GM18868 (cell line): ENCODE measurements around the gene ACACB.

Source experiments
- ATAC-seq: cut with Tn5 transposase; IDR thresholded peaks from one replicate; pipeline ENCODE4 v1.9.1; 2021; ENCODE audit warnings: mild to moderate bottlenecking, moderate library complexity; ENCODE audit not compliant: unreplicated experiment

ACACB gene

DNA sequence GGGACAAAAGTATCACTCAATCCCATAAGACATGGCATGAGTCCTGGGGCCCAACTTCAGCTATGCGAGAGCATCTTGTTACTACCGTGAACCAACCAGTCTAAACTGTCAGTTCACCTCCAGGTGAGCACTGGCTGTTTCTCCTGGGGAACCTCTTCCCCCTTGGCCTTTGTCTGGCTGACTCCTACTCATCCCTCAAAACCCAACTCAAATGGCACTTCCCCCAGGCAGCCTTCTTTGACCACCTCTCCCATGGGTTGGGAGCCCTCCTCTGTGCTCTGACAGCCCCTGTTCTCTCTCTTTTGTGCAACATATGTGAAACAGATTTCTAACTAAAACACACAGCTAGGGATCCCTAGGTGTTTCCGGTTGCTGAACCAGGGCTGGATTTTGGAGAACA, 155.0 kb downstream of the ACACB start:
- ATAC-seq, result no peak

DNA sequence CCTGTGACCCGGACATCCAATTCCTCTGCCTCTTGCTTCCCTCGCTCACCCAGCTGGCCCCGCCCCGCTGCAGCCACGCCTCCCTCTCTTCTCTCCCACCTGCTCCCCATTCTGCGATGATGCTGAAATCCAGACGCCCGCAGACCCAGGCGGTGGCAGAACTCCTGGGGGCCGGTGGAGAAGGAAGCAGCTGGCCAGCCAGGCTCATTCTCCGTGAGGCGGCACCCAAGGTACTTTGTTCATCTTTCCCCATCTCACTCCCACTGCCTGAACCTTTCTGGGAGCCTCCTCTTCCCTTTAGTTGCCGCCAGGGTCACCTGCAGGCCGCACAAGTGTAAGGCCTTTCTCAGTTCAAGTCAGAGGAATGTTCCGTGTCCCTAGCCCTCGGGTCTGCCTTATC, 157.0 kb downstream of the ACACB start:
- no peak for ATAC-seq

DNA sequence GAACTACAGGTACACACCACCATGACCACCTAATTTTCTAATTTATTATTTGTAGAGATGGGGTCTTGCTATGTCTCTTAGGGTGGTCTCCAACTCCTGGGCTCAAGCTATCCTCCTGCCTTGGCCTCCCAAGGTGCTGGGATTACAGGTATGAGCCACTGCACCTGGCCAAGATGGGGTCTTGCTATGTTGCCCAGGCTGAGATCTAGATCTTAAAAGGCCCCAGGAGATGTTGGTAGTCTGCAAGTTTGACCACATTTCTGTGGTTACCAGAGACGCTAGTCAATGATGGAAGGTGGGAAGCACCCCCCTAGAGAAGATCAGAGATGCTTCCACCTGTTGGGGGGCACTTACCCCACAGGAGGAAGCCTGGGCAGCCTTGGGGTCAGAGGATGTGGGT, 158.0 kb downstream of the ACACB start:
- no peak for ATAC-seq

DNA sequence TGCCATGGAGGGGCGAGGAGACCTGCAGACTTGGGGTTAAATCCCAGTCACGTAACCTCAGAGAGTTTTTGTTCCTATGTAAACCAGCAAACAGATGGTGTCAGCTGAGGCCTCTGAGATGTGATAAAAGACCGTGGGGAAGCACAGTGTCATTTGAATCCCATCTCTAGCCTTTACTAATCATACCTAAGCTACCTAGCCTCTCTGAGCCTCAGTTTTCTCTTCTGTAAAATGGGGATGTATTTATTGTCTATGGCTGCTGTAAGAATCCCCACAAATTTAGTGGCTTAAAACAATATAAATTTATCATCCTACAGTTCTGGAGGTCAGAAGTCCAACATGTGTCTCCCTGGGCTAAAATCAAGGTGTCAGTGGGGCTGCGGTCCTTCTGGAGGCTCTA, 158.8 kb downstream of the ACACB start:
- ATAC-seq, result no peak

DNA sequence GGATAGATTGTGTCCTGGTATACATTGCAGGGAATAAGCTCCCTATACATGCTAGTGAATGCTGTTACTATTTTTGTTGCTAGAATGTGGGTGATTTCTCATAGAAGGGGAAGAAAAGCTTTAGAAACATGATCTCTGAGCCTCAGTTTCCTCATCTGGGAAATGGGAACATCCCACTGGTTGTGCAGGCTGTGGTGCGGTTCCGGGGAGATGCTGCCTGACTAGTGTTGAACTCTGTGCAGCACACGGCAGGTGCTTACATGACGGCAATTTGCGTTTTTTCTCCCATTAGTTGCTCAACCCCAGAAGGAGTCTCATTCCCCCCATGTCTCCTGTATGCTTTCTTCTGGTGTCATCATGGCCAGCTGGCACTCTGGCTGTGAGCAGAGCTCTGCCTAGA, 159.8 kb downstream of the ACACB start:
- ATAC-seq, result no peak

DNA sequence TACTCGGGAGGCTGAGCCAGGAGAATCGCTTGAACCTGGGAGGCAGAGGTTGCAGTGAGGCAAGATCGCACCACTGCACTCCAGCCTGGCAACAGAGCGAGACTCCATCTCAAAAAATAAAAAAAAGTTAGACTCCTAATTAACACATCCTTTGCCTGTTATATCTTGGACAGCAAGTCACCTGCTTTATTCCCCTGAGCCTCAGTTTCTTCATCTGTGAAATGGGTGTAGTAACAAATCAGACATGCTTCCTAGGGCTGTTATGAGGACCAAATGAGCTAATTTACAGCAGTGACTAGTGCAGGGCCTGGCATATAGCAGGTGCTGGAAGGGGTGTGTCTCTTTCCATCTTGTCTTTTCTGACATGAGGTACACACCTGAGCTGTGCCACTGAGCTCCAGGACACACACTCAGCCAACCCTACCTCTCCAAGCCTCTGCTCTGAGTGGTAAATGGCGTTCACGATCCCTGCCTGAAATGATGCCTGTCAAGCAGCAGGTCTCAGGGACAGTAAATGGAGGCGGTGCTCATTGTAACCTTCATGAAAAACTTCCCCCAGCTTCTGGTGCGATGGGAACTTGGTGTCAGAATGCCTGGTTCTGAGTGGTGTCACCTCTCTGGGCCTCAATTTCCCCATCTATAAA, 161.0 kb downstream of the ACACB start:
- ATAC-seq, result no peak

DNA sequence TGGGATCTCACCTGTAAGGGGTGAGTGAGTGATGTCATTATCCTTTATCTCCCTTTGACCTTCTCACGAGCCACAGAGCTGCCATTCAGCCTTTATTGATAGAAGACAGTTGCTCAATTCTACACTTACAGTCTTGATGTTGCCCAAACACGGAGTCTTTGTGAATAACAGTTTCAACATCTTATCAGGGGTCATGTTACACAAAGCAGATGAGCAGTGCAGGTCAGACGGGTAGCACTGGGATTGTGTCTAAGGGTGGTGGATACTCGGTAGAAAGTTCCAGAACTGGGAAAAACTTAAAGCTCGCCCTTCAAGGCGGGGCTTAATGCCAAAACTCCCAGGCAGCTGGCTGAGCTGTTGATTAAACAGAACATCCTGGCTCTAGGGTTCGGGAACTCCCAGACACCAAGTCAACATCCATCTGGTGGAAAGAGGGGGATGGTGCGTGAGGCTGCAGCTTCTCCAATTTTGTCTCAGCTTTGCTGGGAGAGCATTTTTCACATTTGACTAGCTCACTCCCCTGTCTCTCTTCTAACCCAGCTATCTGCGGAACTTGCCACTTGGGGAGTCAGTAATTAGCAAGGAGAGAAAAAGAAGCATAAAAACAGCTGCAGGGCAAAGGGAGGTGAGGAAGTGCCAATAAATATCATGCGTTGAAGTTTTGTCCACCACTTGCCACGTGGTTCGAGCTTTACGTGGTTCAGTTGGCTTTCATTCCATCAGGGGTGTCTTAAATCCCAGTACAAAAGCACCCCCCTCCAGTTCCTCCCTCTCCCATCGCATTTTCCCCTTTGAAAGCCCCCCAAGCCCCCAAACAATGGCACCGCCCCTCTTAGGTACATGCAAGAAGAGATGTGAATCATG, 161.7 kb downstream of the ACACB start:
- ATAC-seq, result no peak

DNA sequence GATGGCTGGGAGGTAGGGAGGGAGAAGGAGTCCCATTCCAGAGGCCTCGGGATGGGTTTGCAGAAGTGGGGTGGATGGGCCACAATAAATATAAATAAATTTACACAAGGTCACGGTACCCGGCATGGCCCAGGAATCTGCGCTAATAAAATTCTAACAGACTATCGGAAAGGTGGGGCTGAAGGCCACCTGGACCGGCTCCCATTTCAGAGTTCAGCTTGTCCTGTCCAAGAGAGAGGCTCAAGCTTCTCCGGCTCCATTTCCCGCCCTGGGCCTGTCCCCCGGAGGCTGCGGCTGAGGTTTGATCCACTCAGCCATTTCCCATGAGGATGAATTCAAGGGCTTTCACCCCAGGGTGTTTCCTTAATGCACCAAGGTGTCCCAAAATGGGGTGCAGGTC, 162.5 kb downstream of the ACACB start:
- ATAC-seq, result no peak

DNA sequence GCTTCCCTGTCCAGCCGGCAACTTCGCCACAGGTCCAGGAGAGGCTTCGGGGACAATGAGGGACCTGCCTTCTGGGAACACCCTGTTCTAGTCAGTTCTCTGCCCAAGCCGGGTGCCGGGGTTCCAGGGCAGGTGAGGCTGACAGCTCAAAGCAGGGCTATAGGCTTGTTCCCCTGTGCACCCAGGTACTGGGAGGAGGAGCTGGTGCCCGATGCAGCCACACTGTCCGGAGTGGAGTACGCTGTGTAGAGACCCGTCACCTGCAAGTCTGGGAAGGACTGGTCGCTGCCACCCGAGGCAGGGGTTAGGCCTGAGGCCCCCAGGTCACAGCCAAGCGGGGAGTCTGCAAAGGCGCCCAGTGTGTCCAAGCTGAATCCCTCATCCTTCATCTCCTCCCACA, 163.1 kb downstream of the ACACB start:
- ATAC-seq, result no peak

DNA sequence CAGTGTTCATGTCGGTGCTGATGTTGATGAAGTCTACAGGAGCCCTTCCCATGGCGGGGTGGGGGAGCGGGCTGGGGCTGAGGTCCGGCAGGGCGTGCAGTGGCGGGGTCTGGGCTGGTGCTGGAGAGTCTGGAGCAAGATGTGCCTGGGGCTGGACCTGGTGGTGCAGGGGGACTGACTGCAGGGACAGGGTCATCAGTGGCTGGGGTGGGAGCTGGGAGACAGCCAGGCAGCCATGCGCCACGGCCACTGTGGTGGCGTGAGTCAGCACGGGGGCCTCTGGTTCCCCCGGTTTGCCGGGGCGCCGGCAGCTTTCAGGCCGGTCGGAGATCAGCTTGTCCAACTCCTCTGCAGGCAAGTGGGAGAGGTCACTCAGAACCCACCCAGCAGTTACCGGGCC, 165.1 kb downstream of the ACACB start:
- no peak for ATAC-seq

DNA sequence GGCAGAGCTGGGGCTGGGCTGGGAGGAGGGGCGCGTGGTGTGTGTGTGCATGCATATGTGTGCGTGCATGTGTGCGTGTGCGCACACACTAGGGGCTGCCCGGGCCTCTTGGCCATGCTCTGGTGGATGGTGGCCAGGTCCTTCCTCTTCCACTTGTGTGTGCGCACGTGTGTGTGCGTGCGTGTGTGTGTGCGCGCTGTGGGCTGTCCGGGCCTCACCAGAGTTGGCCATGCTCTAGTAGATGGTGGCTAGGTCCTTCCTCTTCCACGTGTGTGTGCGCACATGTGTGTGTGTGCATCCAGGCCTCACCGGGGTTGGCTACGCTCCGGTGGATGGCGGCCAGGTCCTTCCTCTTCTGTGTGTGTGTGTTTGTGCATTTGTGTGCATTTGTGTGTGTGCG, 168.0 kb downstream of the ACACB start:
- no peak for ATAC-seq

DNA sequence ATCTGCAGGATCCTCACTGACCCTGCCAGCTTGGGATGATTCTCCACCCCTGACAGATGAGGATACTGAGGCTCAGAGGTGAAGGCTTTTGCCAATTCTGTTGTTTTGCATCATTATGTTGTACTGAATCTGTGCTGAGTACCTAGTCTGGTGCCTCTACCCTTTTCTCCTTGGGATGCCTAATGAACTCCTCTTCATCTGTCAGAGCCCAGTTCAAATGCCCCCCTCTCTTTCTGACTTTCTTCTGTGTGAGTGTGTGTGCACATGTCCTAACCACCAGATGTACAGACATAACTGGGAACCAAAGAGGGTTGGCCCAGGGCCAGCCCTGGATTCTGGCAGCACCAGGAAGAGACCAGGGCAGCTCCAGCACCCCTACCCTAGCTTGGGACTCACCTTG, 169.9 kb downstream of the ACACB start:
- ATAC-seq, result no peak

DNA sequence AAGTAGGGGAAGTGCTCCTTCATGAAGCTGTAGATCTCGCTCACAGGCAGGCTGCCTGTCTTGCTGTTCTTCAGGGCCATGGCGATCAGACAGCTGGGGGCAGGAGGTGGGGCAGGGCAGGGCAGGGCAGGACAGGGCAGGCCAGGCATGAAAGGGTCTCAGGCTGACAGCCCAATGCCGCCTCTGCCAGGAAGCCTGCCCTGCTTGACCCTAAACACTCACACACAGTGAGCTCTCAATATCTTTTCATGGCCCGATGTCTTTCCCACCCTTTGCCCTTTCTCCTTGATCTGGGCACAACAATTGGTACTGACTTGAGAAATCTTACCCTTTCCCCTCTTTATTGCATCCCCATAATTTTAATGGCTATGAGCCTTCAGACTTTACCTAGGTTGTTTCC, 170.3 kb downstream of the ACACB start:
- no peak for ATAC-seq

DNA sequence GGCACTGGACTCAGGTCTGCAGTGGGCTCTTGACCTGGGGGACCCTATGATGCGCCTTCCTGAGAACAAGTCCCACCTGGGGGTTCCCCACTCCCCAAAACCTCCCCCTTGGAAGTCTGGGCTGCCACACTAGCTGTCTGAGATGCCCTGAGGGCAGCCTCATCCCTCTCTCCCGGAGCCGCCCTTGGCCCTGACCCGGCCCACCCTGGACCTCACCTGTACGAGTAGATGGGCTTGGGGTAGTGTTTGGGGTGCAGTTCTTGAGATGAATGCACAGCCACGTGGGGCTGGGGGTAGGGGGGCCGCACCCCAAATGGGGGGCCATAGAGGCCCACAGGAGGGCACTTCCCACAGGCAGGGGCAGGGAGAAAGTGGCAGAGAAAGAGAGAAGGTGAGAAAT, 170.8 kb downstream of the ACACB start:
- no peak for ATAC-seq

DNA sequence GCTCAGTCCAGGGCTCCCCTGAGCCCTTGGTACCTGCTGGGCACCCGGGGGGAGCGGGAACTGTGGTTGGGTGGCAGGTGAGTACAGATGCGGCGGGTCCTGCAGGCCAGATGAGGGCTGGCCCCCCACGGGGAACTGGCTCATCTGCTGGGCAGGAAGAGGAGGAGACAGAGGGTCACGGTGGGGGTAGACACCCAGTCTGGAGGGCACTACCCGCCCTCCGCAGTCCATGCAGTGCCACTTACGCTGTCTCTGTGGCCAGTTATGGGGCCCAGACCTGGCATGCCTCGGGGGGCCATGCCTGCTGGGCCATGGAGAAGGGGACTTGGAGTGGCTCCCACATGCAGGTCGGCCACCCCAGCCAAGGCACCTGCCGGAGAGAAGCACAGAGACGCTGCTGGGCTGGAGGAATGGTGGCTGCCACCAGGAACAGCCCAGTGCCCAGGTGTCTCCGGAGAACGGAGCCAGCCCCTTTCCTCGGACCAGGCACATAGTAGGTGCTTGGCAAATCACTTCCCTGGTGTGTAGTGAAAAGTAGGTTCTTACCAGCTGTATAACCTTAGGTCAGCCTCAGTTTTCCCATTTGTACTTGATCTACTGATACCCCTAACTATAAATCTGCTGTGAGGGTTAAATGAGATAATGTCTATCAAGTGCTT, 171.6 kb downstream of the ACACB start:
- ATAC-seq, result no peak

DNA sequence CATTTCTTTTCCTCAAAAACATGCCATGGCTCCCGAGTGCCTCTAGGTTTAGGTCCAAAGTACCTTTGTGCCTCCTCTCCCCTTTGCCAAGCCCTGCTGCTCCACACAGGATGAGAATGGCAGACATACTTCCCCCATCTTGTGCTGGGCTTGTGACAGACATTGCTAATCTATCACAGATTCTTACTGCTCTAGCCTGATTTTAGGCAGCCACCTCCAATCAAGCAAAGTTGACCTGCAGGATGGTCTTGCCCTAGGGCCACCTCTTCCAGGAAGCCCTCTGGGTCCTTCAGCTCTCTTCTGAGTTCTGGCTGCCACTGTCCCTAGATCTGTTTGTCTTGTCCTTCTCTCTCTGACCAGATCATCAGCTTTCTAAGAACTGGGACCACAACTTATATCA, 172.2 kb downstream of the ACACB start:
- ATAC-seq, result no peak

DNA sequence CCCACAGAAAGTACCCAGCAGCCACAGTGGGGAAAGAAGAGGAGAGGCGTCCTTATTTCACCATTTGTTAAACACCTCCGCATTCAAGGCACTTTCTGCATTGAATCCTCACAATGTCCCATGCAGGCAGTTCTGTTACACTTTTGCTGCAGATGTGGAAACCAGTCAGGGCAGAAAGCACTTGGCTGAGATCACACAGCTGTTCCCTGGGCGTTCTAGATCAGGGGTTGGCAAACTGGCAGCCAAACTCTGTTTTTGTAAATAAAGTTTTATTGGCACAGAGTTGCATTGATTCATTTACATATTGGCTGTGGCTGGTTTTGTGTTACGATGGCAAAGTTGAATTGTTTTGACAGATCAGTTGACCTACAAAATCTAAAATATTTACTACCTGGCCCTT, 172.6 kb downstream of the ACACB start:
- ATAC-seq, result no peak

DNA sequence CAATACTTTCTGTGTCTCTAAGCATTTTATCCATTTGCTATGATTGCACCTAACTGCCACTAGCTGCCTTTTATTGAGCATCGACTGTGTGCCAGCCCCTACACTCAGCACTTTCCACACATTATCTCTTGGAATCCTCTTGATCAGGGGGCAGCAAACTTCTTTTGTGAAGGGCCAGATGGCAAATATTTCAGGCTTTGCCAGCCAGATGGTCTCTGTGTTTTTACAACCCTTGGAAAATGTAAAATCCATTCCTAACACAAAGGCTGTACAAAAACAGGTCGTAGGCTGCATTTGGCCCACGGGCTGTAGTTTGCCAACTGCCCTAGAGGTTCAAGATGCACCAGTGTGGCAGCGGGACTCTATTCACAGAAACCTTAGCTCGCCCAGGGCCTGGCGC, 173.2 kb downstream of the ACACB start:
- ATAC-seq, result no peak

DNA sequence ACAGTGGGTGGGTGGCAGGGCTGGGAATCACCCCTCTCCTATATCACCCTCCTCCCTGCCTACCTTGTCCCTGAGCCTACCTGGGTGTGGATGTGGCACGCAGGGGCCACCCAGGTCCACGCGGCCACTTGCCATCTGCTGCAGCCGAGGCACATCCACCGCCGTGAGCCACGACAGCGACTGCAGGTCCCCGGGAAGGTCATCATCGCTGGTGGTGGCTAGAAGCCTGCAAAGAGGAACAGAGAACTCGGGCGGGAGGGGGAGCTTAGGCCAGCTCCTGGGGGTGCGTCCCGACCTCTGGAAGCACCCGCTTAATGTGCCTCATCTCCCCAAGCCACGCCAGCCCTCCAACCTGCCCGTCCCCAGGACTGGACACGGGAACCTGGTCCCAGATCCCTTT, 173.7 kb downstream of the ACACB start:
- ATAC-seq, result no peak

DNA sequence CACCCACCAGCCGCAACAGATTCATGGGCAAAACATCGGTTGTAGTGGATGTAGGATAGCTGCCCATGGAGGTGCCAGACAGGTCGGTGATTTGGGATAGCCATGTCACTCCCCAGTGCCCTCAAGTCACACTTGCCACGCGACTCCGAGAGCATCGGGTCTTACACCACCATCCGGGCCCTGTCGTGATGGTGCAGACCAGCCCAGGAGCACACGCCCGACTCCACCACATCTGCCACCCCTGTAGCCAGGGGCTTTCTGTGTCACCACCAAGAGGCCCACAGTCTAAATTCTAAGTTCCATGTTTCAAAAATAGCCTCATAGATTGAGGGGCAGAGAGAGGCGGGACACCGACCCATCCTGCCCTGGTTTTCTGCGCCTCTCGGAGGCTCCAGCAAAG, 174.7 kb downstream of the ACACB start:
- ATAC-seq, result no peak

DNA sequence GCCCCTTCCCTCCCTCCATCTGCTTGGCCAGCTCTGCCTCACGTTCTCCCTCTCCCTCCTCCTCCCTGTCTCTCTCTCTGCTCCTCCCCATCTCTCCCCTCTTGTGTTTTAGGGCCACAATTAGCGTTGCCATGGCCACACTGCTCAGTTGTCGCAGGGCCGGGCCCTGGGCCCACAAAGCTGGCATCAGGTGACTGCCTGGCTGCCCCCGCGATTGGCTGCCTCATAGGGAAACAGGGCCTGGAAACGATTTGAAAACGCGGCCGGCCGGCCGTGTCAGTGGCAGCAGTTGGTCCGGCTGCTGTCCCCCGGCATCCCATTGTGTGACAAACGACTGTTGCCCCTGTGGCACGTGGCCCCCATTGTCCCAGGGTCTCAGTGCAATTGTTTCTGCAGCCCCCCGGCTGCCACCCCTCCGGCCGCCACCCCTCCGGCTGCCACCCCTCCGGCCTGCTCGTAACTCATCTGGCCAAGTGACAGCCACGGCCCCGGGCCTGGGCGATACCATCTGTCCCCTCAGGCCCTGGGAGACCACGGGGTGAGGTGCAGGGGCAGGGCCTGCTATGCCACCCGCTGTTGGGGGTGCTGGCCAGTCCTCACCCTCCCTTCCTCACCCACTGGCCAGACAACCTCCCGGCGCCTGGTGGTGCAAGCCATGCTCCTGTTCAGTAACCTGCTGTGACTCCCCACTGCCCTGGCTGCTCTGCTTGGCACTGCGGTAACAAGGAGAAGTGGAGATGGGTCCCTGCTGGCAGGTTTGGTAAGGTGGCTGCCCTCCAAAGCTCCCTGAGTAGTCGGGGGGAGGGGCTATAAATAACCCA, 175.3 kb downstream of the ACACB start:
- ATAC-seq, result no peak
